ENCODE results near the gene ABHD11.
"Not testable (repeated sequence)": the region's sequence is repeated elsewhere in the genome, so short reads cannot be mapped to it uniquely, and the experiment has no call there.

Gene ABHD11

DNA sequence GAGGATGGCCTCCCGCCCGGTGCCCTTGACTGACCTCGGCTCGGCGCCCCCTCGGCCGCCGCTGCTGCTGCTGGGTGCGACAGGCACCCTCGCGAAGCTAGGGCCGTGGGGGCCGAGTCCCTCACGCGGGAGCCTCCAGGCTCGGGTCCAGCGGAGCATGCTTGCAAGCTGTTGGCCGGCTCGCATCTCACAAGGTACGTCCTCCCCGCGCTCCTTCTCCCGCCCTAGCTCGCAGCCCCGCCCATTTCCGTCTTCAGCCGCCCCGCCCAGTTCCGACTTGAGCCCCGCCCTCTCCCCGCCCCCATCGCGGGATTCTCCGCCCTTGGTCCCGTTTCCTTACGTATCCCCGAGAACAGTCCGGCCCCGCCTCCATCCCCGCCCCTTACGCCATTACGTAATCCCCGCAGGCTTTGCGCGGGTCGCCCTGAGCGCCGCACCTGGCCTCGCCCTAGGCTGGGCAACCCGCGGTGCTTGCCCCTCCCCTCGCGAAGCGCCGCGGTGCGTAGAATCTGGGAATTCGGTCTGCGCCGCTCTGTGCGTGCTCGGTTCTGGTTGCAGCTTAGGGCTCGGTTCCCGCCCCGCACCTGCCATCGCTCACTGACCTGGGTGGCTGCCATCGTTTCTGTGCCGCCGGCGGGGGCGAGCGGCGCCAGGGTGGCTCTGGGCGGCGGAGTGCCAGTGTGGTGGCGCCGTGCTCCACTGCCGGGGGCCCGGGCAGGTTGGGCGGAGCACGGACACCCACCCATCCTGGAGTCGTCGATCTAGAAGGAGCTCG, at the start of gene ABHD11:
Gene ABHD11, minus strand, starts transcription at position 191 of the 775 bp plus-strand sequence. Its CDS starts 32 bp downstream, at position 159.
- TF ChIP-seq FOXP2 (optimal IDR thresholded peaks at IDR 0.05; ENCODE audit: control extremely low read depth, extremely low read length, insufficient read depth) (no peak), POLR2AphosphoS5 (IDR thresholded peaks at IDR 0.05; ENCODE audit: borderline replicate concordance, low read depth, low read length) (peak; percentile 93), EZH2 (IDR thresholded peaks at IDR 0.05) (no peak)
- Histone ChIP-seq H3K36me3 (ENCODE audit: insufficient read depth, low read length) (no peaks in the 10 kb centered on the region; the same call in 1 of the 2 replicates), H3K27ac (peak within 1 kb of the TSS; percentile 46; the same call in 1 of the 2 replicates), H3K4me3 (peak within 1 kb of the TSS; percentile 97), H3K9ac (ENCODE audit: insufficient read length) (peak within 1 kb of the TSS; percentile 84), H3K9me3 (ENCODE audit: low read depth, low read length) (no peaks in the 10 kb centered on the region)
- peak; percentile 84 for DNase-seq (ENCODE audit: low read depth, low spot score)

GRCh38 chr7:73787786-73788048, 49.1 kb upstream of the ABHD11 start:
- not testable (repeated sequence) for H3K4me3 ChIP-seq; H3K36me3 ChIP-seq (ENCODE audit: insufficient read depth, low read length); DNase-seq (ENCODE audit: low read depth, low spot score); H3K27ac ChIP-seq; H3K9me3 ChIP-seq (ENCODE audit: low read depth, low read length); H3K9ac ChIP-seq (ENCODE audit: insufficient read length)

DNA sequence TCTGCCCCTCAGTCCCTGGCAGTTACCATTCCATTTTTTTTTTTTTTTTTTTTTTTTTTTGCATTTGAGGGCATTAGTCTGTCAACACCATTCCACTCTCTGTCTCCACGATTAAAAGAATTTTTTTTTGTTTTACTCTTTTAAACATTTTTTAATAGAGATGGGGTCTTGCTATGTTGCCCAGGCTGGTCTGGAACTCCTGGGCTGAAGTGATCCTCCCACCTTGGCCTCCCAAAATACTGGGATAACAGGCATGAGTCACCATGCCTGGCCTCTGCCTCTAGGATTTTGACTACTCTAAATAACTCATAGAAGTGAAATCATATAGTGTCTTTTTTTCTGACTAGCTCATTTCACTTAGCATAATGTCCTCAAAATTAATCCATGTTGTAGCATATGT, 48.0 kb upstream of the ABHD11 start:
- Histone ChIP-seq H3K9me3 (ENCODE audit: low read depth, low read length) (no peaks in the 10 kb centered on the region), H3K9ac (ENCODE audit: insufficient read length) (no peak overlapping the region), H3K4me3 (no peak overlapping the region), H3K36me3 (ENCODE audit: insufficient read depth, low read length) (no peaks in the 10 kb centered on the region), H3K27ac (no peak overlapping the region)
- DNase-seq (ENCODE audit: low read depth, low spot score) = no peak
- TF ChIP-seq POLR2AphosphoS5 (IDR thresholded peaks at IDR 0.05; ENCODE audit: borderline replicate concordance, low read depth, low read length) (no peak), FOXP2 (optimal IDR thresholded peaks at IDR 0.05; ENCODE audit: control extremely low read depth, extremely low read length, insufficient read depth) (no peak), EZH2 (IDR thresholded peaks at IDR 0.05) (no peak)

DNA sequence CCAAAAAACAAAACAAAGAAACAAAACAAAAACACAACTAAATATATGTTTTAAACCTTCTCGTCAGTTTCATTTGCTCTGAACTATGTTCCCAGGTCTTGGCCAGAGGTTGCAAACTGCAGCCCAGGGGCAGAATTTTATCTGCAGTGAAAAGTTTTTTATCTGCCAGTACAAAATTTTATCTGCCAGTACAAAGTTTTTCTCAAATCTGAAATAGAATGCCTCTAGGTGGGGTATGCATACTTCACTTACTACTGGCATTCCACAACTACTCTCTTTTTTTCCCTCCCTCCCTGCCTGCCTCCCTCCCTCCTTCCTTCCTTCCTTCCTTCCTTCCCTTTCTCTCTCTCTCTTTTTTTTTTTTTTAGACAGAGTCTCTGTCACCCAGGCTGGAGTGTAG, 40.9 kb upstream of the ABHD11 start:
- Histone ChIP-seq H3K9me3 (ENCODE audit: low read depth, low read length) (no peaks in the 10 kb centered on the region), H3K9ac (ENCODE audit: insufficient read length) (no peak overlapping the region)
- TF ChIP-seq POLR2AphosphoS5 (IDR thresholded peaks at IDR 0.05; ENCODE audit: borderline replicate concordance, low read depth, low read length) (no peak), FOXP2 (optimal IDR thresholded peaks at IDR 0.05; ENCODE audit: control extremely low read depth, extremely low read length, insufficient read depth) (no peak), EZH2 (IDR thresholded peaks at IDR 0.05) (no peak)

GRCh38 chr7:73778801-73779389, 40.3 kb upstream of the ABHD11 start:
- Histone ChIP-seq H3K9ac (ENCODE audit: insufficient read length) (no peak overlapping the region), H3K4me3 (no peak overlapping the region), H3K36me3 (ENCODE audit: insufficient read depth, low read length) (no peaks in the 10 kb centered on the region), H3K27ac (no peak overlapping the region), H3K9me3 (ENCODE audit: low read depth, low read length) (no peaks in the 10 kb centered on the region)
- TF ChIP-seq FOXP2 (optimal IDR thresholded peaks at IDR 0.05; ENCODE audit: control extremely low read depth, extremely low read length, insufficient read depth) (no peak), POLR2AphosphoS5 (IDR thresholded peaks at IDR 0.05; ENCODE audit: borderline replicate concordance, low read depth, low read length) (no peak), EZH2 (IDR thresholded peaks at IDR 0.05) (no peak)
- DNase-seq (ENCODE audit: low read depth, low spot score) = no peak

More for the DNA sequence above, 40.9 kb upstream of the ABHD11 start:
- DNase-seq (ENCODE audit: low read depth, low spot score) = no peak
- no peak overlapping the region for H3K27ac ChIP-seq
- H3K4me3 ChIP-seq = no peak overlapping the region
- no peaks in the 10 kb centered on the region for H3K36me3 ChIP-seq (ENCODE audit: insufficient read depth, low read length)

DNA sequence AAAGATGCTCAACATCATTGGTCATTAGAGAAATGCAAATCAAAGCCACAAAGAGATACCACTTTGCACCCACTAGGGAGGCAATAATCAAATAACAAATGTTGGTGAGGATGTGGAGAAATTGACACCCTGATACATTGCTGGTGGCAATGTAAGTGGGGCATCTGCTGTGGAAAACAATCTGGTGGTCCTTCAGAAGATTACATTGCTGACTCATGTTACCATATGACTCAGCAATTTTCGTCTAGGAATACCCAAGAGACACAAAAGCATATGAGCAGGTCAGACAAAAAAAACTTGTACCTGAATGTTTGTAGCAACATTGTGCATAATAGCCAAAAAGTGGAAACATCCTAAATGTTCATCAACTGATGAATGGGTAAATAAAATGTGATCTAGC, 36.3 kb upstream of the ABHD11 start:
- Histone ChIP-seq H3K27ac (no peak overlapping the region), H3K4me3 (no peak overlapping the region), H3K36me3 (ENCODE audit: insufficient read depth, low read length) (no peaks in the 10 kb centered on the region), H3K9ac (ENCODE audit: insufficient read length) (no peak overlapping the region), H3K9me3 (ENCODE audit: low read depth, low read length) (no peaks in the 10 kb centered on the region)
- TF ChIP-seq EZH2 (IDR thresholded peaks at IDR 0.05) (no peak), POLR2AphosphoS5 (IDR thresholded peaks at IDR 0.05; ENCODE audit: borderline replicate concordance, low read depth, low read length) (no peak), FOXP2 (optimal IDR thresholded peaks at IDR 0.05; ENCODE audit: control extremely low read depth, extremely low read length, insufficient read depth) (no peak)
- DNase-seq (ENCODE audit: low read depth, low spot score) = no peak

DNA sequence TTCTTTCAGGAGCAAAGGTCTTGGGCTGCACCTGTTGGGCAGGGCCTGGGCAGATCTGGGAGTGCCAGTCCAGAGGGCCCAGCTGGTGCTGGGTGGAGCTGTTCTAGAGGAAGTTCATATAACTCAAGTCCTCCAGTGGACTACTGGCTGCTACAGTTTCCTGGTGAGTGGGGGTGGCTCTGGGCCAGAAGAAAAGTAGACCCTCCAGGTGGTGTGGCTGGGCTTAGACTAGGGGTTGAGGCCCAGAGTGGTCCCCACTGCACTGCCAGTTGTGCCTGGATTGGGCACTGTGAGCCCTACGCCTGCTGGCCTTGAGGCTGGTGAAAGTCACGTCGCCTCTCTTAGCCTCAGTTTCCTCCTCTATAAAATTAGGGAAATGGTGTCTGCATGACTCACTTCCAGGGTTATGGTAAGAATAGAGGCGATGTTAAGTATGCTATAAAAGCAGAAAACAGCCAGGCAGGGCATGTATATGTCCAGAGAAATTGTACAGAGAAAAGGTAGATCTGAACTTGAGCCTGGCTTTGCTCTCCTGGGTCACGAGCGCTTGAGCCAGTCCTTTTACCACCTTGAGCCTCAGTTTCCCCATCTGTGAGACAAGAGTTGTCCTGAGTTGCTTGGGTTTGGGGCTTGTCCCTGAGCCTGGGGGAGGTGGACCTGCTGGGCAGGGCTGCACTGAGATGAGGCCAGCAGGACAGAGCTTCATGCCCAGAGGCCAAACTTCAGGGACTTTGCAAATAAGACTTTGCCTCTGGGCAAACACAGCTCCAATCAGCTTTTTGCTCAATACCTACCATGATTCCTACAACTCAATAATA, 35.3 kb upstream of the ABHD11 start:
- Histone ChIP-seq H3K9me3 (ENCODE audit: low read depth, low read length) (no peaks in the 10 kb centered on the region), H3K4me3 (no peak overlapping the region), H3K36me3 (ENCODE audit: insufficient read depth, low read length) (no peaks in the 10 kb centered on the region), H3K27ac (no peak overlapping the region), H3K9ac (ENCODE audit: insufficient read length) (no peak overlapping the region)
- no peak for DNase-seq (ENCODE audit: low read depth, low spot score)
- TF ChIP-seq FOXP2 (optimal IDR thresholded peaks at IDR 0.05; ENCODE audit: control extremely low read depth, extremely low read length, insufficient read depth) (no peak), EZH2 (IDR thresholded peaks at IDR 0.05) (no peak), POLR2AphosphoS5 (IDR thresholded peaks at IDR 0.05; ENCODE audit: borderline replicate concordance, low read depth, low read length) (no peak)

GRCh38 chr7:73770860-73771670, 32.5 kb upstream of the ABHD11 start:
- Histone ChIP-seq H3K9ac (ENCODE audit: insufficient read length) (no peak overlapping the region), H3K9me3 (ENCODE audit: low read depth, low read length) (no peaks in the 10 kb centered on the region), H3K27ac (no peak overlapping the region), H3K36me3 (ENCODE audit: insufficient read depth, low read length) (no peaks in the 10 kb centered on the region), H3K4me3 (peak overlapping the region; percentile 65)
- DNase-seq (ENCODE audit: low read depth, low spot score) = no peak
- TF ChIP-seq FOXP2 (optimal IDR thresholded peaks at IDR 0.05; ENCODE audit: control extremely low read depth, extremely low read length, insufficient read depth) = no peak
- no peak for TF ChIP-seq POLR2AphosphoS5 (IDR thresholded peaks at IDR 0.05; ENCODE audit: borderline replicate concordance, low read depth, low read length)
- TF ChIP-seq EZH2 (IDR thresholded peaks at IDR 0.05) = no peak
